HG03460 (cell line): ENCODE results near the gene MAVS.
"Not testable (repeated sequence)": the region's sequence is repeated elsewhere in the genome, so short reads cannot be mapped to it uniquely, and the experiment has no call there.

Experiments used
- ATAC-seq: cut with Tn5 transposase; IDR thresholded peaks from one replicate; pipeline ENCODE4 v1.9.1; 2021; ENCODE audit not compliant: unreplicated experiment

MAVS gene

DNA sequence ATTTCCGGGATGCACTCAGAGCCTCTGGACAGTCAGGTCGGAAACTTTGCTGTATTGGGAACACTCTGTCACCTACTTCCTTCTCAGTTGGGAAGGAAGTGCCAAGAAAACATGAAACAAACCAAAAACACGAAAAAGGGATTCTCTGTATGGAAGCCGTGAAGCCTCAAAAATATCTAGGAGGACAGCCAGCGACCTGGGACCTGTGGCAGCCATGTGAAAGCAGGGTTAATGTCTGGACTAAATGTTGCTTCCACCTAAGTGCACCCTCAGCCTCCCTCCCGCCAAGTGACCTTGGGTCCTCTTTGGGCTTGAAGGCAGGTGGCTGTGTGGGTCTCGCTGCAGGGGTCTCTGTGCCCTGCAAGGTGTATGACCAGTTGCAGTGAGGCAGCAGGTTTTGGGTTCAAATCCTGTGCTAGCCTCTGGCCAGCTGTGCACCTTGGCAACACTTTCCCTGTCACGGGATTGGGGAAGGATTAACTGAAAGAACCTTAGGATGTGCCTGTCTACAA lies 851 bp downstream of the MAVS start:
- no peak for ATAC-seq

DNA sequence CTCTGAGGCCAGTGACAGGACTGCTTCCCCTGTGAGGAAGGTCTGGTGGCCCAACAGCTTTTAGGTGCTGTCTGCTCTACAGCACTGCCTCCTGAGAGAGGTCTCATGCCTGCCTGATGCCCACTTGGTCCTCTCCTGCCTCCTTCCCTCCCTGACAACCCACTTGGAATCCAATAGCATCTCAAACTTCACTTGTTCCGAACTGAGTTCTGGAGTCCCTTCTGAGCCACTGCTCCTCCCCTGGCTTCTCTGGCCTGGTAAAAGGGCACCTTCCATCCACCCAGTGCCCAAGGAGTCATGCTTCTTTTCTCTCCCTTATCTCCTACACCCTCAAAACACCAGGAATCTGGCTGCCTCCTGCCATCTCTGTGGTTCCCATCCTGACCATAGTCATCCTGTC lies 1.9 kb downstream of the MAVS start:
- no peak for ATAC-seq

DNA sequence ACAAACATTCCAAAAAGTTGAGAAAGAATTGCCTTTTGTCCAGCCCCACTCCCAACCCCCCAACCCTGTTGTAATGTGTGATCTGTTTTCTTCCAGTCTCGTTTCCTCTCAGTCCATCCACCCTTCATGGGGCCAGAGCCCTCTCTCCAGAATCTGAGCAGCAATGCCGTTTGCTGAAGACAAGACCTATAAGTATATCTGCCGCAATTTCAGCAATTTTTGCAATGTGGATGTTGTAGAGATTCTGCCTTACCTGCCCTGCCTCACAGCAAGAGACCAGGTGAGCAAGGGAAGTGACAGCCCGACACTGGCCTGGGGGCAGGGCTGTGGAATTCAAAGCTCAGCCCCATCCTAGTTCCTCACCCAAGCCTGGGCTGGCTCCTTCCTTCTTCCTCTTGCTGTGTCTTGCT lies 7.8 kb downstream of the MAVS start:
- ATAC-seq: no peak

DNA sequence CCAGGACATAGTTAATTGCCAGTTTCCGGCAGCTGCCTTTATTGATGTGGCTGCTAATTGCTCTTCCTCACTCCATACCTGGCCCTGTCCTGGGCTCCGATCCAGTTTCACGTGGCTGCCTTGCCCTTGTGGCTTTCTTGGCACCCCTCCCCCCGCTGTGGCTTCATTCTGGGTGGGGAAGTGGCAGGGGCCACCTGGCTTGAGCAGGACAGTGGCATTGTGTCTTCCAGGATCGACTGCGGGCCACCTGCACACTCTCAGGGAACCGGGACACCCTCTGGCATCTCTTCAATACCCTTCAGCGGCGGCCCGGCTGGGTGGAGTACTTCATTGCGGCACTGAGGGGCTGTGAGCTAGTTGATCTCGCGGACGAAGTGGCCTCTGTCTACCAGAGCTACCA lies 10.8 kb downstream of the MAVS start:
- ATAC-seq: no peak

DNA sequence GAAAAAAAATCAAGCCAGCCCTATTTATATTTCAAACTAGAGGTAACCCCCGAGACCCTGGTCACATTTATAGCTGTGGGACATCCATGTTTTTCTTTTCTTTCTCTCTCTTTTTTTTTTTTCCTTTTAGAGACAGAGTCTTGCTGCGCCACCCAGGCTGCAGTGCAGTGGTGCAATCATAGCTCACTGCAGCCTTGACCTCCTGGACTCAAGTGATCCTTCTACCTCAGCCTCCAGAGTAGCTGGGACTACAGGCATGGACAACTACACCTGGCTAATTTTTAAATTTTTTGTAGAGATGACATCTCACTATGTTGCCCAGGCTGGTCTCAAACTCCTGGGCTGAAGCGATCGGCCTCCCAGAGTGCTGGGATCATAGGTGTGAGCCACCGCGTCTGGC lies 12.1 kb downstream of the MAVS start:
- ATAC-seq: no peak

- ATAC-seq: no peak
Observed at GRCh38 chr20:3861191-3861590, 14.6 kb downstream of the MAVS start.

GRCh38 chr20:3862333-3862732 lies 15.7 kb downstream of the MAVS start:
- no peak for ATAC-seq

GRCh38 chr20:3863317-3863716 lies 16.7 kb downstream of the MAVS start:
- ATAC-seq: no peak

GRCh38 chr20:3864518-3864917 lies 17.9 kb downstream of the MAVS start:
- no peak for ATAC-seq

GRCh38 chr20:3865152-3865886 lies 18.7 kb downstream of the MAVS start:
- ATAC-seq: no peak

DNA sequence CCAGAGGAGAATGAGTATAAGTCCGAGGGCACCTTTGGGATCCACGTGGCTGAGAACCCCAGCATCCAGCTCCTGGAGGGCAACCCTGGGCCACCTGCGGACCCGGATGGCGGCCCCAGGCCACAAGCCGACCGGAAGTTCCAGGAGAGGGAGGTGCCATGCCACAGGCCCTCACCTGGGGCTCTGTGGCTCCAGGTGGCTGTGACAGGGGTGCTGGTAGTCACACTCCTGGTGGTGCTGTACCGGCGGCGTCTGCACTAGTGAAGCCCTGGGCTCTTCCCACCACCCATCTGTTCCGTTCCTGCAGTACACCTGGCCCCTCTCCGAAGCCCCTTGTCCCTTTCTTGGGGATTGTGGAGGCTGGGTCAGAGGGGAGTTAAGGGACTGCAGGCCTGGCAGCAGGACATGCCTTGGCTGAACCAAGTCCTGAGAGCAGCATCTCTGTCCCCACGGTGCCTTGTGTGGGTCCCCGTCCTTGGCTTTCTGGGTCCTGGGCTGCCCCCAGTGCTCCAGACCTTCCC lies 19.3 kb downstream of the MAVS start:
- ATAC-seq: no peak

DNA sequence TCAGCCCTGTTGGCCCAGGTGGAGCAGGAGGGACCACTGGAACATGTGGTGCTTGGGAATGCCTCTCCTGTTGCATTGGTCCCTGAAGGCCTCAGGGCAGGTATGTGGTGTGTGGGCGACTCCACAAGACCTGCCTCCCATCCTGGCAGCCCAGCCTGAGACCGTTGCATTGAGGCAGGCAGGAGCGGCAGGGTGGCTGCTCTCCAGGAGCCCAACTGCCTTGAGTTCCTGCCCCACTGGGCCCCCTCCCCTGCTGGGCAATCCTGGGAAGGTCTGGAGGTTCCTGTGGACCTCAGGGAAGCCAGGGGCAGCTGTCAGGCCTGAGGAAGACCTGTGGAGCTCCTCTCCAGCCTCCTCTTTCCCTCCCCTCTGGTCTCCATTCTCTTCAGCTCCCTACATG lies 19.8 kb downstream of the MAVS start:
- ATAC-seq: no peak

GRCh38 chr20:3867802-3868201 lies 21.2 kb downstream of the MAVS start:
- no peak for ATAC-seq

GRCh38 chr20:3869839-3870634 lies 23.4 kb downstream of the MAVS start:
- no peak for ATAC-seq

- no peak for ATAC-seq
Observed at GRCh38 chr20:3871550-3872265, 25.1 kb downstream of the MAVS start.

DNA sequence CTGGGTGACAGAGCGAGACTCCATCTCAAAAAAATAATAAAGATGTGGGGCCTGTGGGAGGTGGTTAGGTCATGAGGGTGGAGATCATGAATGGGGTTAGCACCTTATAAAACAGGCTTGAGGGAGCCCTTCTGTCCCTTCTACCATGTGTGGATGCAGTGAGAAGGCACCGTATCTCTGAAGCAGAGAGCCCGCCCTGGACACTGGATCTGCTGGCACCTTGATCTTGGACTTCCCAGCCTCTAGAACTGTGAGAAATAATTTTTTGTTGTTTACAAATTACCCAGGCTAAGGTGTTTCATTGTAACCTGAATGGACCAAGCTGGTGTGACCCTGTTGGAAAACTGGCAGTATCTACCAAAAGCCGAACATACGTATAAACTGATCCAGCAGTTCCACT lies 26.9 kb downstream of the MAVS start:
- ATAC-seq: no peak

- ATAC-seq: no peak
Observed at GRCh38 chr20:3874194-3874844, 27.7 kb downstream of the MAVS start.

DNA sequence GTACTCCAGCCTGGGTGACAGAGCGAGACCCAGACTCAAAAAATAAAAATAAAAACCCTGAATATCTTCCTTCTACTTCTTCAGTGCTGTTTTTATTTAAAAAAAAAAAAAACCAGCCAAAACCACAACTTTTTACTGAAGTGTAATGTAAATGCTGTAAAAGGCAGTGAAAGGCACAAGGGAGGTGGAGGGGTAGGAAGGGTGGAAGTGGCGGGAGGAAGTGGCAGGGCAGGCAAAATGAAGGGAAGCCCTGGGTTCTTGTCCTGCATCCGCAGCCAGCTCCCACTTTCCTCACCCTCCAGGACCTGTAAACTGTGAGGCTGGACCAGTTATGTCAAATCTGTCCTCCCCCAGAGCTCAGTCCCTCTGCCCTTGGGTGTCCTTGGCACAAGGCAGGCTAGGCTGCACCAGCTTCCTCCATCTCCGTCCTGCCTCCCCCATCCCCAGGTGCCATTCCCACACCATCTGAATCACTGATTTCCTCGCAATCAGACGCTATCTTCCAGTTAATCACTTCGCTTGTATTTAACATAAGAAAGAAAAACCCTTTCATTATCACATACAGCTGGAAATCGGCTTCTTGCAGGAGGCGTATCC lies 28.8 kb downstream of the MAVS start:
- ATAC-seq: no peak

- no peak for ATAC-seq
Observed at GRCh38 chr20:3876000-3876399, 29.4 kb downstream of the MAVS start.

DNA sequence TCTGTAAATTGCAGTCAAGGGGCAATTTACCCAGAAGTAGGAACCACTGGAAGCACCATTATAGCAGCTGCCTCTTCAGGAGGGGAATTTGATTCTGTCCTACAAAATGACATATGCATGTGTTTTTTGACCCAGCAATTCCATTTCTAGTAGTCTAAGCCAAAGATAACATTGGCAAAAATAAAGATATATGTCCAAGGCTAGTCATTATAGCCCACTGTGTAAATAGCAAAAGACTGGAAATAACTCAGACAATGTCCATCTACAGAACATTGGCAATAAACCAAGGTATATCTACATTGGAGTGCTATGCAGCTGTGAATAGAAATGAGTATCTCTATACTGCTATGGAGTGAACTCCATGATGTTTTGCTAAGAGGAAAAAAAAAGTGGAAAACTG lies 30.0 kb downstream of the MAVS start:
- no peak for ATAC-seq

GRCh38 chr20:3878921-3879274 lies 32.3 kb downstream of the MAVS start:
- ATAC-seq: not testable (repeated sequence)
